HG02943 (cell line): ENCODE measurements around the gene C20orf204.
"Not testable (repeated sequence)": the region's sequence is repeated elsewhere in the genome, so short reads cannot be mapped to it uniquely, and the experiment has no call there.

ENCODE experiments used
- ATAC-seq: cut with Tn5 transposase; IDR thresholded peaks from one replicate; pipeline ENCODE4 v1.9.1; 2021; ENCODE audit warnings: mild to moderate bottlenecking, low read depth, moderate library complexity; ENCODE audit not compliant: unreplicated experiment

Gene C20orf204

GRCh38 chr20:64080813-64081623 lies 45.0 kb downstream of the C20orf204 start:
- ATAC-seq, result no peak

- no peak for ATAC-seq
These were observed 45.6 kb downstream of the C20orf204 start for GRCh38 chr20:64081624-64081964.

- no peak for ATAC-seq
These were observed 46.2 kb downstream of the C20orf204 start for GRCh38 chr20:64082126-64082731.

GRCh38 chr20:64082820-64083377 lies 46.9 kb downstream of the C20orf204 start:
- ATAC-seq, result no peak

GRCh38 chr20:64083378-64083803 lies 47.4 kb downstream of the C20orf204 start:
- ATAC-seq, result no peak

- ATAC-seq, result no peak
These were observed 48.1 kb downstream of the C20orf204 start, which contains the start of gene LKAAEAR1 for GRCh38 chr20:64083804-64084684. LKAAEAR1 (minus strand) TSS chr20:64084398; CDS start chr20:64084219, 179 bp downstream.

- no peak for ATAC-seq
These were observed 48.7 kb downstream of the C20orf204 start for GRCh38 chr20:64084685-64085152.

GRCh38 chr20:64086801-64087200 lies 50.8 kb downstream of the C20orf204 start:
- ATAC-seq, result no peak

- not testable (repeated sequence) for ATAC-seq
These were observed 51.3 kb downstream of the C20orf204 start for GRCh38 chr20:64087226-64087825.

GRCh38 chr20:64088586-64088985 lies 52.6 kb downstream of the C20orf204 start:
- not testable (repeated sequence) for ATAC-seq
